IMR-90 (cell line): ENCODE data around the gene BRIP1.

Source experiments
- BHLHE40 ChIP-seq: fragments of 150-350 bp; IDR thresholded peaks from 2 replicates; pipeline ENCODE4 v1.6.1; 2016; ENCODE audit warnings: mild to moderate bottlenecking, low read depth, low read length
- CEBPB ChIP-seq: IDR thresholded peaks from 2 replicates; pipeline ENCODE4 v1.6.1; 2012; ENCODE audit warnings: low read depth, low read length, improper control_type of control experiment
- FOS ChIP-seq: fragments of 150-350 bp; IDR thresholded peaks from 2 replicates; pipeline ENCODE4 v1.6.1; 2016; ENCODE audit warnings: low read depth, low read length
- MAFK ChIP-seq: IDR thresholded peaks from 2 replicates; pipeline ENCODE4 v1.6.1; 2012; ENCODE audit warnings: low read depth, low read length, improper control_type of control experiment
- NFE2L2 ChIP-seq: fragments of 150-350 bp; IDR thresholded peaks from 2 replicates; pipeline ENCODE4 v1.6.1; 2016; ENCODE audit warnings: low read depth, mild to moderate bottlenecking, low read length
- POLR2A ChIP-seq: IDR thresholded peaks from 2 replicates; pipeline ENCODE4 v1.6.1; 2012; ENCODE audit warnings: mild to moderate bottlenecking, low read depth, low read length
- RAD21 ChIP-seq: IDR thresholded peaks from 2 replicates; pipeline ENCODE4 v1.6.1; 2012; ENCODE audit warnings: low read length, improper control_type of control experiment
- RCOR1 ChIP-seq: IDR thresholded peaks from 2 replicates; pipeline ENCODE4 v1.6.1; 2012; ENCODE audit warnings: mild to moderate bottlenecking, low read length, improper control_type of control experiment; ENCODE audit not compliant: insufficient replicate concordance
- RFX5 ChIP-seq: IDR thresholded peaks from 2 replicates; pipeline ENCODE4 v1.8.0; 2012; ENCODE audit warnings: low read depth, mild to moderate bottlenecking, low read length, moderate library complexity
- SMC3 ChIP-seq: fragments of 150-350 bp; IDR thresholded peaks from 2 replicates; pipeline ENCODE4 v1.6.1; 2016; ENCODE audit warnings: low read depth, mild to moderate bottlenecking, antibody characterized with exemption, low read length, moderate library complexity
- TF ChIP-seq, protein P1 (sequence below): conservative IDR thresholded peaks from 2 replicates; pipeline ENCODE4 v1.5.1; 2012; ENCODE audit warnings: mild to moderate bottlenecking, low read depth, low read length, improper control_type of control experiment
- TF ChIP-seq, protein P2 (sequence below): fragments of 150-350 bp; IDR thresholded peaks from 2 replicates; pipeline ENCODE4 v1.6.1; 2016; ENCODE audit warnings: low read depth, mild to moderate bottlenecking, low read length, moderate library complexity, borderline replicate concordance

DNA sequence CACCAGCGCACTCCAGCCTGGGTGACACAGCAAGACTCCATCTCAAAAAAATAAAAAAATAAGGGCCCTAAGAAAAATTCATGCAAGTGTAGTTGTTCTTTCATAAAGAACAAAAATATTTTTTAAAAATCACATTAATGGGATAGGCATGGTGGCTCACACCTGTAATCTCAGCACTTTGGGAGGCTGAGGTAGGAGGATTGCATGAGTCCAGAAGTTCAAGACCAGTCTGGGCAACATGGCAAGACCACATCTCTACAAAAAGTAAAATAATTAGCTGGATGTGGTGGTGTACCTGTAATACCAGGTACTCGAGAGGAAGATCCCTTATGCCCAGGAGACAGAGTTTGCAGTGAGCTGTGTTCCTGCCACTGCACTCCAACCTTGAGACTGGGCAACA lies 15.2 kb upstream of the BRIP1 start:
- TF ChIP-seq POLR2A: no peak
- no peak for TF ChIP-seq RFX5
- TF ChIP-seq, protein P1, sequence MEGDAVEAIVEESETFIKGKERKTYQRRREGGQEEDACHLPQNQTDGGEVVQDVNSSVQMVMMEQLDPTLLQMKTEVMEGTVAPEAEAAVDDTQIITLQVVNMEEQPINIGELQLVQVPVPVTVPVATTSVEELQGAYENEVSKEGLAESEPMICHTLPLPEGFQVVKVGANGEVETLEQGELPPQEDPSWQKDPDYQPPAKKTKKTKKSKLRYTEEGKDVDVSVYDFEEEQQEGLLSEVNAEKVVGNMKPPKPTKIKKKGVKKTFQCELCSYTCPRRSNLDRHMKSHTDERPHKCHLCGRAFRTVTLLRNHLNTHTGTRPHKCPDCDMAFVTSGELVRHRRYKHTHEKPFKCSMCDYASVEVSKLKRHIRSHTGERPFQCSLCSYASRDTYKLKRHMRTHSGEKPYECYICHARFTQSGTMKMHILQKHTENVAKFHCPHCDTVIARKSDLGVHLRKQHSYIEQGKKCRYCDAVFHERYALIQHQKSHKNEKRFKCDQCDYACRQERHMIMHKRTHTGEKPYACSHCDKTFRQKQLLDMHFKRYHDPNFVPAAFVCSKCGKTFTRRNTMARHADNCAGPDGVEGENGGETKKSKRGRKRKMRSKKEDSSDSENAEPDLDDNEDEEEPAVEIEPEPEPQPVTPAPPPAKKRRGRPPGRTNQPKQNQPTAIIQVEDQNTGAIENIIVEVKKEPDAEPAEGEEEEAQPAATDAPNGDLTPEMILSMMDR: no peak
- no peak for TF ChIP-seq MAFK
- no peak for TF ChIP-seq SMC3
- TF ChIP-seq RAD21: no peak
- no peak for TF ChIP-seq CEBPB
- no peak for TF ChIP-seq RCOR1
- no peak for TF ChIP-seq BHLHE40
- no peak for TF ChIP-seq NFE2L2
- TF ChIP-seq FOS: no peak
- TF ChIP-seq, protein P2, sequence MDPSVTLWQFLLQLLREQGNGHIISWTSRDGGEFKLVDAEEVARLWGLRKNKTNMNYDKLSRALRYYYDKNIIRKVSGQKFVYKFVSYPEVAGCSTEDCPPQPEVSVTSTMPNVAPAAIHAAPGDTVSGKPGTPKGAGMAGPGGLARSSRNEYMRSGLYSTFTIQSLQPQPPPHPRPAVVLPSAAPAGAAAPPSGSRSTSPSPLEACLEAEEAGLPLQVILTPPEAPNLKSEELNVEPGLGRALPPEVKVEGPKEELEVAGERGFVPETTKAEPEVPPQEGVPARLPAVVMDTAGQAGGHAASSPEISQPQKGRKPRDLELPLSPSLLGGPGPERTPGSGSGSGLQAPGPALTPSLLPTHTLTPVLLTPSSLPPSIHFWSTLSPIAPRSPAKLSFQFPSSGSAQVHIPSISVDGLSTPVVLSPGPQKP: no peak
